GM12872 (cell line): ENCODE measurements around the gene UPP2.

Experiments
- CTCF ChIP-seq: IDR thresholded peaks from 3 replicates; pipeline ENCODE4 v1.5.1; 2011; ENCODE audit warnings: low read depth, mild to moderate bottlenecking, low read length, moderate library complexity; ENCODE audit not compliant: insufficient read depth

The UPP2 gene

GRCh38 chr2:158184001-158184400 is 82.3 kb downstream of the UPP2 start:
- no peak for TF ChIP-seq CTCF

GRCh38 chr2:158184556-158185343 is 83.1 kb downstream of the UPP2 start:
- TF ChIP-seq CTCF: no peak
